Measurements from ENCODE around the gene KLHL35.

GRCh38 chr11:75403037-75403436, 30.0 kb downstream of the KLHL35 start:
- TF ChIP-seq, protein P1, sequence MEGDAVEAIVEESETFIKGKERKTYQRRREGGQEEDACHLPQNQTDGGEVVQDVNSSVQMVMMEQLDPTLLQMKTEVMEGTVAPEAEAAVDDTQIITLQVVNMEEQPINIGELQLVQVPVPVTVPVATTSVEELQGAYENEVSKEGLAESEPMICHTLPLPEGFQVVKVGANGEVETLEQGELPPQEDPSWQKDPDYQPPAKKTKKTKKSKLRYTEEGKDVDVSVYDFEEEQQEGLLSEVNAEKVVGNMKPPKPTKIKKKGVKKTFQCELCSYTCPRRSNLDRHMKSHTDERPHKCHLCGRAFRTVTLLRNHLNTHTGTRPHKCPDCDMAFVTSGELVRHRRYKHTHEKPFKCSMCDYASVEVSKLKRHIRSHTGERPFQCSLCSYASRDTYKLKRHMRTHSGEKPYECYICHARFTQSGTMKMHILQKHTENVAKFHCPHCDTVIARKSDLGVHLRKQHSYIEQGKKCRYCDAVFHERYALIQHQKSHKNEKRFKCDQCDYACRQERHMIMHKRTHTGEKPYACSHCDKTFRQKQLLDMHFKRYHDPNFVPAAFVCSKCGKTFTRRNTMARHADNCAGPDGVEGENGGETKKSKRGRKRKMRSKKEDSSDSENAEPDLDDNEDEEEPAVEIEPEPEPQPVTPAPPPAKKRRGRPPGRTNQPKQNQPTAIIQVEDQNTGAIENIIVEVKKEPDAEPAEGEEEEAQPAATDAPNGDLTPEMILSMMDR (IDR thresholded peaks at IDR 0.05; ENCODE audit: insufficient read depth, low read length, poor library complexity, severe bottlenecking), result no peak
- no peak for TF ChIP-seq EZH2phosphoT487 (conservative IDR thresholded peaks at IDR 0.05; ENCODE audit: low read length)

Measured in SU-DHL-6 (cell line).